Nephron progenitor cell (in vitro differentiated cells): ENCODE measurements around the gene ULK2.

Experiments
- DNase-seq: peaks from one replicate; pipeline ENCODE4 v3.0.0; 2021
- H3K27ac Mint-ChIP-seq: 2 replicates; pipeline ENCODE4 v1.8.0; 2021; ENCODE audit warnings: mild to moderate bottlenecking, moderate library complexity, mixed read lengths
- H3K27me3 Mint-ChIP-seq: 2 replicates; pipeline ENCODE4 v1.8.0; 2021; ENCODE audit warnings: mild to moderate bottlenecking, low read depth, mixed read lengths; ENCODE audit not compliant: poor library complexity
- H3K36me3 Mint-ChIP-seq: 2 replicates; pipeline ENCODE4 v1.8.0; 2021; ENCODE audit warnings: low read depth, mixed read lengths
- H3K4me1 Mint-ChIP-seq: 2 replicates; pipeline ENCODE4 v1.8.0; 2021; ENCODE audit warnings: mixed read lengths
- H3K4me3 Mint-ChIP-seq: 2 replicates; pipeline ENCODE4 v1.8.0; 2021; ENCODE audit warnings: mild to moderate bottlenecking, moderate library complexity, mixed read lengths
- H3K9me3 Mint-ChIP-seq: 2 replicates; pipeline ENCODE4 v1.8.0; 2021; ENCODE audit warnings: mild to moderate bottlenecking, moderate library complexity, mixed read lengths
- TF ChIP-seq, protein P1 (sequence below): fragments of 200-600 bp; sonication (generic); IDR thresholded peaks from 2 replicates; pipeline ENCODE4 v1.5.0; 2021; ENCODE audit warnings: antibody characterized with exemption

The ULK2 gene

DNA sequence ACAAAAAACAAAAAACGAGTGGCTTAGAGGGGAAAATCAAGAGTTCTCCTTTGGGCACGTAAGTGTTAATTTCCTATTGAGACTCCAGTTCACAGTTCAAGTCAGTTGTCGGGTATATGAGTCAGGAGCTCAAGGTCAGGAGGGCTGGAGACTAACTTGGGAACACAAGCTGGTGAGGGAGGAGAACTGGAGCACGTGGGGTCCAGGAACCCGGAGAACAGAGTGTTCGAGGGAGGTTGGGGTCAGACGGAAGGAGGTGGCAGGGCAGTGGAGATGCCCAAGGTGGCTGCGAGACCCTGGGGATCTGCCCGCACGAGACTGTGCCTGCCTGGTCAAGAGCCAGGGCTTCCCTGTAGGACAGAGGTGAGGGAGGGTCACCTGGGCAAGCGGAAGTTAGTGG is 131.7 kb downstream of the ULK2 start:
- peaks cover 17% of the 10 kb centered on the region for H3K4me1 Mint-ChIP-seq

DNA sequence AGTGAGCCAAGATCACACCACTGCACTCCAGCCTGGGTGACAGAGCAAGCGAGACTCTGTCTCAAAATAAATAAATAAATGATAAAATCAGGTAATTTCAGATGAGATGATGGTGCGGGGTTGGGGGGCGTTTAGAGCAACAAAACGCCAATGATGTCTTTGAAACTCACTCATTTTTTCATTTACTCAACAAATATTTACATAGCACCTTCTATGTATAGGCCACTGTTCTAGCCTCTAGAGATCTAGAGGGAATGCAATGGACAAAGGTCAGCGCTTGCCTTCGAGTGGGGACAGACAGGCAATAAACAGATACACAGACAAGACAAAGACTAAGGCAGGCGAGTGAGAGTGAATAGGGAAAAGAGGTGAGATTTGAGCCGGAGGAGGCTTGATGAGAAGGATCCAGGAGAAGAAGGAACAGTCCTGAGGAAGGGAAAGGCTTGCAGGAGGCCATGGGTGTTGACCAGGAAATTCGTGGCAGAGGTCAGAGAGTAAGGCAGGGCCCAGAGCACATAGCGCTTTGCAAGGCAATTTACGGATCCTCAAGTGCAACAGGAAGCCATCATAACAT is 133.7 kb downstream of the ULK2 start:
- Mint-ChIP-seq H3K27ac (no peak overlapping the region), H3K4me1 (peaks cover 17% of the 10 kb centered on the region), H3K36me3 (no peaks in the 10 kb centered on the region), H3K9me3 (no peaks in the 10 kb centered on the region), H3K4me3 (no peak overlapping the region), H3K27me3 (peaks cover 21% of the 10 kb centered on the region)
- TF ChIP-seq, protein P1, sequence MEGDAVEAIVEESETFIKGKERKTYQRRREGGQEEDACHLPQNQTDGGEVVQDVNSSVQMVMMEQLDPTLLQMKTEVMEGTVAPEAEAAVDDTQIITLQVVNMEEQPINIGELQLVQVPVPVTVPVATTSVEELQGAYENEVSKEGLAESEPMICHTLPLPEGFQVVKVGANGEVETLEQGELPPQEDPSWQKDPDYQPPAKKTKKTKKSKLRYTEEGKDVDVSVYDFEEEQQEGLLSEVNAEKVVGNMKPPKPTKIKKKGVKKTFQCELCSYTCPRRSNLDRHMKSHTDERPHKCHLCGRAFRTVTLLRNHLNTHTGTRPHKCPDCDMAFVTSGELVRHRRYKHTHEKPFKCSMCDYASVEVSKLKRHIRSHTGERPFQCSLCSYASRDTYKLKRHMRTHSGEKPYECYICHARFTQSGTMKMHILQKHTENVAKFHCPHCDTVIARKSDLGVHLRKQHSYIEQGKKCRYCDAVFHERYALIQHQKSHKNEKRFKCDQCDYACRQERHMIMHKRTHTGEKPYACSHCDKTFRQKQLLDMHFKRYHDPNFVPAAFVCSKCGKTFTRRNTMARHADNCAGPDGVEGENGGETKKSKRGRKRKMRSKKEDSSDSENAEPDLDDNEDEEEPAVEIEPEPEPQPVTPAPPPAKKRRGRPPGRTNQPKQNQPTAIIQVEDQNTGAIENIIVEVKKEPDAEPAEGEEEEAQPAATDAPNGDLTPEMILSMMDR, result no peak
- no peak for DNase-seq

More for the DNA sequence above, 131.7 kb downstream of the ULK2 start:
- H3K27me3 Mint-ChIP-seq, result peaks cover 12% of the 10 kb centered on the region
- TF ChIP-seq, protein P1, result no peak
- H3K9me3 Mint-ChIP-seq, result no peaks in the 10 kb centered on the region
- peak overlapping the region; percentile 15 for H3K27ac Mint-ChIP-seq
- H3K36me3 Mint-ChIP-seq, result no peaks in the 10 kb centered on the region
- no peak overlapping the region for H3K4me3 Mint-ChIP-seq
- DNase-seq, result no peak

DNA sequence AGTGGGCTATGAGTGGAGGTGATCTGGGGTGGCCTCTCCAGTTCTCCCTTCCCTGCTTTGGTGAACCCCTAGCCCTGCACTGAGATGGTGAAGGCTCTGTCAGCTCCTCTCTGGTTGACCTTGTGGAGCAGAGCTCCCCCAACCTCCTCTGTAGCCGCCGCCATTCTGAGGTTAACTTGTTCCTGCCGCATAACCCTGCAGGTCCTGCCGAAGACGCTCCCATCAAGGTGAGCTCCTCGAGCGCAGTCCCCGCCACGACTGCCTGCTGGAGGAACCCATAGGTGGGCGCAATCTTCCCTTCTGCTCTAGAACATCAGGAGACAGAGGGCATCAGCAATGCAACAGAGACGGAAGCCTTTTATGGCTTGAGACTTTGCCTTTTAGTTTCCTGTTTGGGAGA is 136.1 kb downstream of the ULK2 start:
- Mint-ChIP-seq H3K9me3 (no peaks in the 10 kb centered on the region), H3K27ac (no peak overlapping the region), H3K36me3 (no peaks in the 10 kb centered on the region), H3K27me3 (peaks cover 21% of the 10 kb centered on the region), H3K4me1 (peaks cover 11% of the 10 kb centered on the region), H3K4me3 (no peak overlapping the region)
- no peak for DNase-seq
- TF ChIP-seq, protein P1, result no peak

DNA sequence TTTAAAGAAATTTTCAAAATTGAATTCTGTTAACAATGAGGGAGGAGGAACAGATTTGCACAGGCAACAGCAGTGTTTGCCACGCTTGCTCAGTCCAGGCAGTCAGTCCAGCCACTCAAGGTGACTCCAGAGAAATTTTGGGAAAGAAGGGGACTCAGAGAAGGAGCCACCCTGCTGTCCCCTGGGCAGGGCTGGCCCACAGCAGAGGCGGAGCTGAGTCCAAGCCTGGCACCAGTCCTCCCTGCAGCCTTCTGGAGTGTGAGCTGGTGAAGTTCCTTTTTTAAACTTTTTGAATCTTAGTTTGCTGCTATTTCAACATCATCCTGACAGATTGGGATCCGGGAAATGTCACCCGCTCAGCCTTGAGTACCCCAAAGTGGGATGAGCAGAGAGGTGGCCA is 136.9 kb downstream of the ULK2 start:
- Mint-ChIP-seq H3K4me3 (no peak overlapping the region), H3K4me1 (peaks cover 6% of the 10 kb centered on the region), H3K36me3 (no peaks in the 10 kb centered on the region), H3K9me3 (no peaks in the 10 kb centered on the region), H3K27me3 (peaks cover 20% of the 10 kb centered on the region), H3K27ac (no peak overlapping the region)
- DNase-seq, result no peak
- TF ChIP-seq, protein P1, result no peak

DNA sequence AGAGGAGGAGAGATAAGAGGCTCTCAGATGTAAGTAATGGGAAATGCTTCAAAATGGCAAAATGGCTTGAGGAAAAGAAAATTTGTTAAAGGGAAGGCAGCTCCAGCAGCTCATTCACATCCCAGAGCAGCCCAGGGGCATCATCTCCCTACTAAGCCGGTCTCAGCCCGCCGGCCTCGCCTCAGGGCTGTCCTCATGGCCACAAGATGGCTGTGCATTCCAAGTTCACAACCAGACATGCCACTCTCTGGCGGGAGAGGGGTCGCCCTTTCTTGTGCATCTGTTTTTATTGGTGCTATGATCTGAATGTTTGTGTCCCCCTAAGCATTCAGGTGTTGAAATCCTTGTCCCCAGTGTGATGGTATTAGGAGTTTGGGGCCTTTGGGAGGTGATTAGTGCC is 137.8 kb downstream of the ULK2 start:
- Mint-ChIP-seq H3K27me3 (peaks cover 13% of the 10 kb centered on the region), H3K4me1 (peaks cover 6% of the 10 kb centered on the region), H3K27ac (no peak overlapping the region), H3K9me3 (no peaks in the 10 kb centered on the region), H3K4me3 (no peak overlapping the region), H3K36me3 (no peaks in the 10 kb centered on the region)
- DNase-seq, result no peak
- TF ChIP-seq, protein P1, result no peak

DNA sequence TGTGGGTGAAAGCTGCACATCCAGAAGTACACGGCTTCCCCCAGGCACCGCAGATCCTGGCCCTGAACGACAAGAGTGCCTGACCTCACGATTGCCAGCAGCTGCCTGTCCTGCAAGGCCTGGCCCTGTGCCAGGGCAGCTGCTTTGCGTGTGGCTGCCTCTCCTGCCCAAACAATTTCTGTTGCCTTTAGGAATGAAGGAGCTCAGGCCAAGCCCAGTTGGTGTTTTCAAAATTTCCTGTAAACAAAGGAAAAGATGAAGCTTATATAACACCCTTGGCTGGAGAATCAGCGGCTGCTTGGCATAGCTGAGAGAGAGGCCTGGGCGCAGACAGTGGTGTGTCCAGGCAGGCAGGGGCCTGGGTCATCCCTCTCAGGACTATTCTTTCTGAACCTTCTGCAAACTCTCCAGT is 139.6 kb downstream of the ULK2 start:
- H3K36me3 Mint-ChIP-seq, result no peaks in the 10 kb centered on the region
- H3K27ac Mint-ChIP-seq, result no peak overlapping the region
- no peak overlapping the region for H3K4me3 Mint-ChIP-seq
- peaks cover 13% of the 10 kb centered on the region for H3K27me3 Mint-ChIP-seq
- H3K9me3 Mint-ChIP-seq, result no peaks in the 10 kb centered on the region
- no peak for DNase-seq
- H3K4me1 Mint-ChIP-seq, result no peaks in the 10 kb centered on the region
- TF ChIP-seq, protein P1, result no peak
